CD4-positive, alpha-beta T cell treated with Interleukin-6 for 4 hours (primary cell): ENCODE results near the gene SYPL1.

Experiments used
- DNase-seq: peaks from one replicate; pipeline ENCODE4 v3.0.0-alpha.2; 2020; ENCODE audit warnings: mixed read lengths

The SYPL1 gene

DNA sequence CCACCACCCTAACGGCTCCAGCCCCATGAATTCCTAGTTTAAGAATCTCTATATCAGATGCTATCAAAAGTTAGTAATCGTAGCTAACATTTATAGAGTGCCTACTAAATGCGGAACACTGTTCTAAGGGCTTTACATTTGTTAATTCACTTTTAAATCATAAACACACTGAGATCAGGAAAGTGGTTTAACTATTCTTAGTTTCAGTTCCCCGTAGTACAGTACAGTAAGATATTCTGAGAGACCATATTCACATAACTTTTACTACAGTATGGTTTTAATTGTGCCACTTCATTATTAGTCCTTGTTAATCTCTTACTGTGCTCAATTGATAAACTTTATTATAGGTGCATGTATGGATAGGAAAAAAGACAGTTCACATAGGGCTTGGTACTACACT lies 22.5 kb downstream of the SYPL1 start:
- no peak for DNase-seq

DNA sequence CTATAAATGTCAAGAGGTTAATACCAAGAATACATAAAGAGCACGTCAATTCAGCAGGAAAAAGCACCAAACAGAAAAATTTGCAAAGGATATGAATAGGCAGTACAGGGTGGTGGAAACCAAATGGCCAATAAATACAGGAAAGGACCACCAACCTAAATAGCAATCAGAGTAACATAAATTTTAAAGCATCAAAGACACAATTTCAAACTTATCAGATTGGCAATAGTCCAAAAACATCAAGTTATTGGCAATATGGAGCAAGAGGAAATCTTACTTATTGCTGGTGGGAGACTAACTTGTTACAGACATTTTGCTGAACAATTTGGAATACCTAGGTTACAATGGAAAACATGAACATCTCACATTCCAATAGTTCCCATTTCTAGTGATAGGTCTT lies 24.1 kb downstream of the SYPL1 start:
- no peak for DNase-seq

DNA sequence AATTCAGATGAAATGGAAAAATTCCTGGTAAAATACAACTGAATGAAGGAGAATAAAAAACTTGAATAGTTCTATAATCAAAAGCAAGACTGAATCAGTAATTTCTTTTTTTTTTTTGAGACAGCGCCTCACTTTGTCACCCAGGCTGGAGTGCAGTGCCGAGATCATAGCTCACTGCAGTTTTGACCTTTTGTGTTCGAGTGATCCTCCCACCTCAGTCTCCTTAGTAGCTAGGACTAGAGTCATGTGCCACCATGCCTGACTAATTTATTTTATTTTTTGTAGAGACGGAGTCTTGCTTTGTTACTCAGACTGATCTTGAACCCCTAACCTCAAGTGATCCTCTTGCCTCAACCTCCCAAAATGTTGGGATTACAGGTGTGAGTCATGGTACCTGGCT lies 26.1 kb downstream of the SYPL1 start:
- DNase-seq, result no peak

DNA sequence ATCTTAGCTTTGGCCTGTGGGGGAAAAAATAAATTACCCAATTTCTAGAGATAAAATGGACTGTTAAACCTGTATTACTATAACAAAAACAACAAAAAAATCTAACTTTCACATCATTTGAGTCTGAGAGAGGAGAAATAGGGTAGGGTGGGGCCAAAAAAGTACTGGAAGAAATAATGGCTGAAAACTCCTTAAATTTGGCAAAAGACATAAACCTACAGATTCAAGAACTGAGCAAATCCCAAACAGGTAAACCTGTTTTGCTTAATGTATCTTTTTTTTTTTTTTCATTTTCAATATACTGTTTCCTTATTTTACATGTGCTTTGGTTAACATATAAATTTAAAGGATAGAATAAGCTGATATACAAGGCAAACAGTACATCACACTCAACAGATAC lies 27.1 kb downstream of the SYPL1 start:
- DNase-seq, result no peak

DNA sequence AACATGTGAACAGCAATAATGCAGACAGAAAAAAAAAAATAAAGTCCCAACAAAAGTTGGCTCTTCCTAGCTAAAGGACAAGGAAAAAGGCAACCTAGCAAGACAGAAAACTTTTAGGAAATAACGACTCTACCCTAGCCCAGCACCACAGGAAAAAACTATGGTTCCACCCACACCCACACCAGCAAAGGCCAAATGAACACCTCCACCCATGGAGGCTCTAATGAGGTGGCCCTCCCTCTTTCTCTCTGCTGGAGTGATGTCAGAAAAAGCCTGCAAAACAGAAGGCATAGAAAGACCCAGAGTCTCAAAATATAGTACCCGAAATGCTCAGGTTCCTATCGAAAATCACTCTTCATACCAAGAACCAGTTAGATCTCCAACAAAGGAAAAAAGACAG lies 28.4 kb downstream of the SYPL1 start:
- DNase-seq, result no peak

DNA sequence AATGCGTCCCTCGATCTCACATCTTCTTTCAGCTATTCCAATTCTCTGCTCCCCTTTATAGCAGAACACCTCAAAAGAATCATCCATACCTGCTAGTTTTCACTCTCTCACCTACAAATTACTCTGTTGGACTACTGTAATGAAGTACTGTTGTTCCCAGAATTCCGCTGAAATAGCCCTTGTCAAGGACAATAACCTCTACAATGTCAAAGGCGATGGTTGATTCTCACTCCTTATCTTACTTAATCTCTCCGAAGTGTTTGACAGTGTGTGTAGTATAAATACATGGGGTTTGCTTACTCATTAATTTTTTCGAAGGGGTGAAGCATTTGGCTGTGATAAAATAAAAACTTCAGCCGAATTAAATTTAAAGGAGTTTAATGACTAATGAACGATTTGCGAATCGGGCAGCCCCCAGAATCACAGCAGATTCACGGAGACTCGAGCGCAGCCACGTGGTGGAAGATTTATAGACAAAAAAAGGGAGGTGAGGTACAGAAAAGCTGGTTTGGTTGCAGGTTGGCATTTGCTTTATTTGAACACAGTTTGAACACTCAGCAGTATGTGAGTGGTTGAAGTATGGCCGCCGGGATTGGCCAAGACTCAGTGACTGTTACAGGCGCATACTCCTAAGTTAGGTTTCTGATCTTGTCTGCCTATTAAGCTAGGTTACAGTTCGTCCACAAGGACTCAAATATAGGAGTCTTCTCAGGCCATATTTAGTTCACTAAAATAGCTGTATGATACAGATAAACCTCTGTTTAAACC lies 29.8 kb downstream of the SYPL1 start:
- no peak for DNase-seq

DNA sequence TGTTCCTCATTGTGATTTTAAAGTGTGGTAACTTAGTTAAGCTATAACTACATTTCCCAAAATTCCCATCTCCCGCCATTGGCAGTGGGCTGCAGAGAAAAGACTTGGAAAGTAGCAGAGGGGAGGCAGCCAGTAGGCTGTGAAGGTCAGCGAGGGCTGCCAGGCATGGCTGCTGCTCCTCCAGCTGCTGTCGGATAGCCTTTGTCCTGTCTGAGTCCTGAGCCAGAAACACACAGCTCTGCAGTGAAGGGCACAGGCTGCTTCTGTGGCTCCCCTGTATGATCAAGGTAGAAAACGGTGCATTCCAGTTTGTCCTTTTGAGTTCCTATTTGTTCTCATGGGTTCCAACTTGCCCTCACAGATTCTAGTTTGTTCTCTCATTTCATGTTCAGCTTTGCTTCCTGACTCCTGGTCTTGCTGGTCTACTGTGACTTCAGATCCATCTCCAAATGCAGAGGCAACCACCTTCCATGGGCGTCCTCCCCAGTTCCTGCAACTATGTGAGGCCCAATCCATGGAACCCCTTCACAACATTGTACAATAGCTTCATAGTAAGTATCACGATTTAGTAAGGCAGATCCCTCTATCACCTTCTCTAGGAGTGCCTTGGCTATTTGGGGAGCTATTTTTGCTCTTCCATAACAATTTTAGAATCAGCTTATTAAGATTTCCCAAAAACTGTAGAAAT lies 31.7 kb downstream of the SYPL1 start:
- DNase-seq, result no peak

DNA sequence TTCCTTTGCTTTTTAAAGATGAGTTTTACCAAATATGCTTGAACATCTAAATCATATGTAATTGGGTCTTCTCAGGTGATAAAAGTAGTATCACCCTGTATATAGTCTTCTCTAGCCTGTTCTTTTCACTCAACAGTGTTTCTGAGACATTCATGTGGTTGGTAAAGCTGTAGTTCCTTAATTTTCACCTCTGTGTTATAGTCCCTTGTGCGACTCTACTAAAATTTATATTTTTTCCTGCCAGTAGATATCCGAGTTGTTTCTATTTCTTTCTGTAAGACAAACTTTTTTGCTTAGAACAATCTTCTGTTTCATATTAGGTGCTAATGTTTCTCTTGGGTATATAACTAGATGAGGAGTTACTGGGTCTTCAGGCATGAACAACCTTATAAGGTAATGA lies 35.6 kb downstream of the SYPL1 start:
- DNase-seq, result no peak

DNA sequence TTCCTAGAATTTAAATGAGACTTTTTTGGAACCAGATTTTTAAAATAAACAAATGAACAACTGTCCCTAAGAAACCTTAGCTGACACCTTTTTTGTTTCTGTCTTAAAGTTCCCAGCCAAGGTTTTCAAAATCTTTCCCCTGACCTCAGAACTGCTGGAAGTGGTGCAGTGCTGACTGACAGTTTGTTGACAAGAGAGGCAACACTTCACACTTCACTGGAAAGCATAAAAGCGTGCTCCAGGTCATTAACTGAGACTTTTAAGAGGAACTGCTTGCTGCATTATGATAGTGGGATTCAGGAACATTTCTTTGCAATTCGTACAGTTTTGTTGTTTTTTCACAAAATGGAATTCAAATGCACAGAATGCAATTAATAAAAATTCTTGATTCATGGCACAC lies 36.2 kb downstream of the SYPL1 start:
- DNase-seq, result no peak

DNA sequence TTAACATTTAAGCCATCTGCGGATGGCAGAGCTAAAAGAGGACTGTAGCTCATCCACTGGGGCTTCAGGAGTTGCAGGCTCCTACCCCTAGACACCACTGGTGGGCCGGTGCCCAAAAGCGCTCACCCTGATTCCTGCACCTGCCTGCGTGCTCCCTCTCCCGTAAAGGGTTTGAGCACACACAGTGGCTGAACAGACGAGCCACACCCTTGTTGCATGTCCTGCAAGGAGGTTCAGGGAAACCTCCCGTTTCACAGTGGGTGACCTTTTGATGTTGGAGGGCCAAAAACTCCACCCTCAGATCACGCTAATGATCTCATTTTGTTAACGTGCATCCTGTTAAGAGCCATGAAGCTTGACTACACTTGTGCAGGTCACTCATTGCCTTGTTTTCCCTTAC lies 37.9 kb downstream of the SYPL1 start:
- DNase-seq, result no peak

DNA sequence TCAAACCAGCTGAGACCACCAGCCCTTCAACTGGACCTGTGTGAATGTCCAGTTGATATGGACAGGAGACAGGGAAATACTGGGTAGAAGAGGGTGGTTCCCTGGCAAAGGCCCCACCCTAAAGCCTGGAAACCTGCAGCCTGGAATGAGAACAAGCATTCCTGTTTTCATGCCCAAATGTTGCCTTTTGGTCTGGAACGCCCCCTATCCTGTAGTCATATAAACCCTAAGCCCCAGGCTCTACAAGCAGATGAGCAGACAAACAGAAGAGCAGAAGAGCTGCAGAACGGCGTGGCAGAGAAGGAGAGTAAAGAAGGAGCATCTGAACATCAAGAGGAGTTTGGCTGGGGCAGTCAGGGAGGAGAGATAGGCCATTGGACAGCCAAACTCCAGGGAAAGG lies 38.4 kb downstream of the SYPL1 start:
- no peak for DNase-seq

DNA sequence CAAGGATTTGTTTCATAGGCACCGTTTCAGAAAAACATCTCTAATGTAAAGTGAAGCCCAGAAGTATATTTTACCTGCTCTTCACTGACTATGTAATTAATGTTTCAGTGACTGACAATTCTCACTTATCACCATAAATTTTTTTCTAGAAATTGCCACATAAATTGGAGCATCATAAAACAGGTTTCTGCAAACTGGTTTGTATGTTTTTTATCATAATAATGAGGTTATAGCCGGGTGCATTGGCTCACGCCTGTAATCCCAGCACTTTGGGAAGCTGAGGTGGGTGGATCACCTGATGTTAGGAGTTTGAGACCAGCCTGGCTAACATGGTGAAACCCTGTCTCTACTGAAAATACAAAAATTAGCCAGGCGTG lies 39.4 kb downstream of the SYPL1 start:
- DNase-seq, result no peak

DNA sequence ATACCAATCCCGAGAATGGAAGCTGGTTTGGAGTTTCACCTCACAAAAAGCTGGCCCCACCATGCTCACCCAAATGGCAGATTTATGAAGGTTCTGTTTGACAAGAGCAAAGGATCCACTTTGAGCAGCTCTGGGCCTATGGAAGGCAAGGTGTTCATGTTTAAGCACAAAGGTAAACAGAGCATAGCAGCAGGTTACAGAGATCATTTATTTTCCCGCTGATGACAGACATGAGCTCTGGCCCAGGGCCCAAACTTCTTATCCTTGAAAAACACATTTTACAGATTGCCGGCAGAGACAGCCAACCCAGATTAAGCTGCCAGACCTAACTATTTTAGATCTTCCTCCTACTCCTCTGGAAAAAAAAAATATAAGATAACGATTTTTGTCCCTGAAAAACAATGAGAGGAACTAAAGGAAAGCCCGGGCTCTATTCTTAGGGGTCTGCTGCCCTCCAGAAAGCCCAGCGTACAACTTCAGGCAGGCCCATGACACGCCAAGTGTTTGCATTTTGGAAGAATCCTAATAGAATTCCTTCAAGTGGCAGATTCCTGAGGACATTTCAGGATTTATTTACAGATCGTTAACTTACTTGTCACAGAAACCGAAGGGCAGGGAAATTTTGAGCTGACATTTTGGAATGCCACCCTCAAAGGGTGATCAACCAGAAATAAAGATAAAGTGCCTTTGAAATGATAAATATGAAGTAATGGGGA lies 40.0 kb downstream of the SYPL1 start:
- DNase-seq, result no peak

DNA sequence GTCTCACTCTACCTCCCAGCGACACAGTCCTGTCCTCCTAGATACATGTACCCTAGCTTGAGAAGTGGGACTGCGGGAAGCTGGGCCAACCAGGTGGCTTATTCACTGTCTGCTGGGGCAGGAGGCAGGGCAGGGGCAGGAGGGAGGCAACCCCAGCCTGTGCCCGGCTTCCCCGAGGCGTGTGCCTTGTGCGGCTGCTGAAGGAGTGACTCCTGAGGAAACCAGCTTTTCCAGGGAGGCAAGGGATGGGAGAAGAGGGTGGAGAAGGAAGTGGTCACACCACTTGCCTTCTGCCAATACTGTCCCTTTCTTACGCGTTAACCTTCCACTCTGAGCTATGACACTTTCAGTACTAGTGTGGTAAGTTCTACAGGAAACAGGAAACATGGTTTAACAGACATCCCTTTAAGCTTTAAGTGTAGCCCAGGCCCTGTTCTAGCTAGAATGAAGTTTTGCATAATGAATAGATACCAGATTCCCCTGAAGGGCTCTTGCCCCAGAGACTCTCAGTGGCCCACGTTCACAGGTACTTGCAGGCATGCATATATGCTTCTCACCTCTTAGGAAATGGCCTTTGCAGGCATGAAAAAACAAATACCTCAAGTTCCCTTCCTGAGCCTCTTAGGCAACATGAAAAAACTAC lies 40.6 kb downstream of the SYPL1 start:
- DNase-seq, result peak; percentile 50

DNA sequence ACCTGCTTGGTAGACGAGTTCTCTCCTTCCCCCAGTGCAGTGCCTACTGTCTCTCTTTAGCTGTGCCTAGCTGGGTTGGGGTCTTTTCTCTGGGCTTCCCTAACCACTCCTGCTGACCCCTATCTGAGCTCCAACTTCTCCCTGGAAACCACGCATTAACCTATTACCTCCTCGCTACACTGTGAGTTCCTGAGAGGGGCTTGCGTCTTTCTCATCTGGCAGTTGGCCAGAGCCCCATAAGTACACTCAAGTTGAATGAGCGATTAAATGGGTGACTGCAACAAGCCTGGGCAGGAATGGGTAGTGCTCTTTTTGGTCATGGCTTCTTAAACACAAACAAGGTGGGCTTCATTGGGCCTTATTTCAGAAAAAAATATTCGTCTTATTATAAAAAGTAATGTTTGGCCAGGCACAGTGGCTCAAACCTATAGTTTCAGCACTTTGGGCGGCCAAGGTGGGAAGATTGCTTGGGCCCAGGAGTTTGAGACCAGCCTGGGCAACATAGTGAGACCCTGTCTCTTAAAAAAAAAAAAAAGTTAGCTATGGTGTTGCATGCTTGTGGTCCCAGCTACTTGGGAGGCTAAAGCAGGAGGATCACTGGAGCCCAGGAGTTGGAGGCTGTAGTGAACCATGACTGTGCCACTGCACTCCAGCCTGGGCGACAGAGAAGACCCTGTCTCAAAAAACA lies 41.4 kb downstream of the SYPL1 start:
- DNase-seq, result no peak

DNA sequence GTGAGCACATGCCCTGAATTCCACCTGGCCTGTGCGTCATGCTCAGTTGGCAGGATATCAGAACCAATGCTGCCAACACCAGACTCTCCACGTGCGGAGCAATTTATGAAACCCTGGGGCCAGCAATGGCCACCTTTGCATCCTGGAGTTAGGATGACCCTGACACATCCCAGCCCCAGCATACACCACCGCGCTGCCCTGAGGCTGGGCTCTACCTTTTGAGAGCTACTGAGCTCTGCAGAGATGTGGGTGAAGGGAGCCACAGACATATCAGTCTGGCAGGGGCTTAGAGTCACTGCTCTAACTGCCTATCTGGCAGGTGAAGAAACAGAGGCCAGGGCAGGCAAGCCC lies 41.9 kb downstream of the SYPL1 start:
- no peak for DNase-seq

DNA sequence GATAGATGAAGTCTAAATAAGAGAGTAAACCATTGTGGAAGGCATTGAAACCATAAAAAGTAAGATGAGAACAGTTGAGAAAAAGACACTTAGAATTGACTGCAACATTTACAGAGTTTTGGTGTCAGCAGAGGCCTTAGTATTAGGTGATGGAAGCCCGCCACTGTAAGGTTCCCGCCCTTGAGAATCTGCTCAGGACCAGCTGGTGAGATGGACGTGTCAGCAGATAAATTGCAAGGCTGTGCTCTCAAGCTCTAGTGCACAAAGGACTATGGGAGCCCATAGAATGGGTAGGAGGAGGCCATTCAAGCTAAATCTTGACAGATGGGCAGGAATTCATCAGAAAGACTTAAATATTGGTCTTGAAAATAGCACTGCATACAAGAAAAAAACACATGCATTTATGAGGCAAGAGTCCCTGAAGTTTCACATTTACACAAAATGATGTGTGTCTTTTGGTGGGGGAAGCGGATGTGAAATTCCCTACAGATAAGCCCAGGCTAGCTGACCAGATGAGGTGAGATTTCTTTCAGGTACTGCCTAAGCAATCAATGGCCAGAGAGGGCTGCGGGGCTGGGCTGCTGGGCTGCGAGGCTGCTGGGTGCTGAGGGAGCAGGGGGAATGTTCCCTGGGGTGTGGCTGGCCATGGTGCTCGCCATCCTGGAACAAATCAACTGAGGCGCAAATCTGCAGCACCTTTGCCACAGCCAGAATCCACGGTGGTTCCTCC lies 42.5 kb downstream of the SYPL1 start:
- no peak for DNase-seq

DNA sequence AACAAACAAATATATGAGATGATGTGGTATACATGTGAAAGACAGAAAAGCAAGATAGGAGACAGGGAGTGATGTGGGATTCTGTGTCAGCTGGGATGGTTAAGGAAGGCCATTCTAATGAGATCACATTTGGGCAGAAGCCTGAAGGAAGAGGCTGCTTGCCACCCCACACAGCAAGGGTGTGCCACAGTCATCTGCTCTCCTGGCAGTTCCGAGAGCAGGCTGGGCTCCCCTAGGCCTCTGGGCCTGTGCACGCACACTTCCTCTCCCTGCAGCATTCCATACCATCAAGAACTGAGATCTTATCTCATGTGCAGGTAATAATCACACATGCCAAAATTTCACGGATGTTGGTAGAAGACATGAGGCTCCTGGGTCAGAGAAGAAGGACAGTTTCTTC lies 43.1 kb downstream of the SYPL1 start:
- no peak for DNase-seq

DNA sequence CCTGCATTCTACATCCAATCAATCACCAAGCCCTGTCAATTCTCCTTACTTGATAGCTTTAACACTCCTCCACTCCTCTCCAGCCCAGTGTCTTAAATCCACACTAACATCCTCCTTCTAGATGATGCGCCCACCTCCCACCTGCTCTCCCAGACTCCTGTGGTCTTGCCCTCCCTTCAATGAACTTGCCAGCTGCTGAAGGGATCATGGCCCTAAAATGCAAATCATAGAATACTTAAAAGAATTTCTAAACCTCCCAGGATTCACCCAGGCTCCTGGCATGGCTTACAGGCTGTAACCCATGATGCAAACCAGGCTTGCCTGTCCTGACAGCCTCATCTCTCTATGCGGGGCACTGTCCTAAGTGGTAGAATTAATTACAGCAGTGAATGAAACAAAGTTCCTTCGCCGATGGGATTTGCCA lies 43.6 kb downstream of the SYPL1 start:
- DNase-seq, result no peak

DNA sequence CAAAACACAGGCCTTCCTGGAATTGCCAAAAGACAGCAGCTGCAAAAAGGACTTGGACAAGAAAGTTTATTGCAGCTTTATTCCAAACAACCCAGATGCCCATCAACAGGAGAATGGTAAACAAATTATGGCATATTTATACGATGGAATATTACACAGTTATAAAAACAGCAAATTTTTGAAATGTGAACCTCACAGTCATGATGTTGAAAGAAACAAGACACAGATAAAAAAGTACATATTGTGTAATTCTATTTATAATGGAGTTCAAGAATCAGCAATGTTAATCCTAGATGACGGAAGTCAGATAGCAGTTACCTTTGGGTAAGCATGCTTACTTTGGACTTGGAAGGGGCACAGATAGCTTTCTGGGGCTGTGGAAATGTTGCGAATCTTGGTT lies 44.4 kb downstream of the SYPL1 start:
- no peak for DNase-seq

DNA sequence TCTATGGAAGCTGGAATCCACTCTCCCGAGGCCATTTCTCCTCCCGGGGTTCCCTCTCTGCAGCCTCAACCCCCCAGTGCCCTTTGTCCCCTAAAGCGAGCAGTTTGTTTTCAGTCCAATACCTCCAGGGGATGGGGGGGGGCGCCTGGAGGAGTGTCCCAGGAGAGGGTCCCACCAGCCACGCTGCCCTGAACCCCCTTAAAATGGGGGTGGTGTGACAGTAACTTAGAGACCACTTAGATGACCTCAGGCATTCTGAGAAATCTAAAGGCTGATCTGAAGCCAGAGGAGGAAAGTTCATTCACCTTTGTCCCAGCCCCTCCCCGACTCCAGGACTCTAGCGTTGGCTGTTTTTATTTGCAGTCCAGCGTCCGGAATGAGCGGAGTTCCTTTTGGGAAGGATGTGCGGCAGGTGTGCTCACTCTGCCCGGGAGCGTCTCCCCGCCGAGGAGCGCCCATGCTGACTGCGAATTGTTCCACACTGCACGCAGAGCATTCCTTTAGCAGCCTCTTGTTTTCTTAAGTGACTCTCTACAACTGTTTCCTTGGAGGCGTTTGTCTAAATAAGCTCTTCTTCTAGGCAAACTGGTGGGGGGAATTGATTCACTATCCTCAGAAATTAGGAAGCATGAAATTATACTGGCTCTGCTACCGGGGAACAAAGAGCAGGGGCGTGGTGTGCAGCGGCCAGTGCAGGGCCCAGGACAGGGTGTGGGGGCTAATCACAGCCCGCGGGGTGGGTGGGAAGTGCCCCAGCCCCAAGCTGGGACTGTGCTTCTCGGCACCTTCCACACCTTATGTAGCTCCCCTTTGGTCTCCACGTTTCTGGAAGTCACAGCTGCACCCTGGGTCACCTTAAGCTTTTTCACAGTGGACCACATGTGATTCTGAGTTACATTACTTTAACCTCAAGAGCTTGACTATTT lies 46.3 kb downstream of the SYPL1 start:
- DNase-seq, result no peak
